GM18907 (cell line): ENCODE data around the gene SAMD8.

Experiments used
- ATAC-seq: cut with Tn5 transposase; IDR thresholded peaks from one replicate; pipeline ENCODE4 v1.9.1; 2021; ENCODE audit warnings: mild to moderate bottlenecking, moderate library complexity; ENCODE audit not compliant: unreplicated experiment

Gene SAMD8

DNA sequence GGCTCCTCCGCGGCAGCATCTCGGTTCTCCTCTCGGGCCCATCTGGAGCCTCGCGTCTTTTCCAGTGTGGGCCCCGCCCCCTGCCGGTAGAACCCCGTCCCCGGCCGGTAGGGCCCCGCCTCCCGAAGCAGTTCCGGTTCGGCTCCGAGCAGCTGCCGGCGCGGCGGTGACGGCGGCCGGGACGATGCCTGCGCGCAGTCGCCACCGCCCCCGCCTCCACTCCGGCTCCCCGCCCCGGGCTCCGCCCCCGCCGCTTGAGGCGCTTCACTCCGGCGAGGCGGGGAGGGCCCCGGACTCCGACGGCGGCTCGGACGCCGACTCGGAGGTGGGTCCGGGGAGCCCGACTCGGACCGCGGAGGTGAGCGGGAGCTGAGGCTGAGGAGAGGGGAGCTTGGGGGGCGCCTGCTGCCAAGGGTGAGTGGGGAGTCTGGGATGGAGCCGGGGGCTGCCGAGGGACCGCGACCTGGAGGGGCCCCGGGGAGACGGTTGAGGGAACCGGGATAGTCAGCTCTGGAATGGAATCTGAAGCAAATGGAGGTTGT is at the start of gene SAMD8:
Gene SAMD8 (plus strand): TSS at position 292 of the 542 bp plus-strand sequence. CDS start 38,873 bp downstream, outside the sequence.
- peak; percentile 82 for ATAC-seq

DNA sequence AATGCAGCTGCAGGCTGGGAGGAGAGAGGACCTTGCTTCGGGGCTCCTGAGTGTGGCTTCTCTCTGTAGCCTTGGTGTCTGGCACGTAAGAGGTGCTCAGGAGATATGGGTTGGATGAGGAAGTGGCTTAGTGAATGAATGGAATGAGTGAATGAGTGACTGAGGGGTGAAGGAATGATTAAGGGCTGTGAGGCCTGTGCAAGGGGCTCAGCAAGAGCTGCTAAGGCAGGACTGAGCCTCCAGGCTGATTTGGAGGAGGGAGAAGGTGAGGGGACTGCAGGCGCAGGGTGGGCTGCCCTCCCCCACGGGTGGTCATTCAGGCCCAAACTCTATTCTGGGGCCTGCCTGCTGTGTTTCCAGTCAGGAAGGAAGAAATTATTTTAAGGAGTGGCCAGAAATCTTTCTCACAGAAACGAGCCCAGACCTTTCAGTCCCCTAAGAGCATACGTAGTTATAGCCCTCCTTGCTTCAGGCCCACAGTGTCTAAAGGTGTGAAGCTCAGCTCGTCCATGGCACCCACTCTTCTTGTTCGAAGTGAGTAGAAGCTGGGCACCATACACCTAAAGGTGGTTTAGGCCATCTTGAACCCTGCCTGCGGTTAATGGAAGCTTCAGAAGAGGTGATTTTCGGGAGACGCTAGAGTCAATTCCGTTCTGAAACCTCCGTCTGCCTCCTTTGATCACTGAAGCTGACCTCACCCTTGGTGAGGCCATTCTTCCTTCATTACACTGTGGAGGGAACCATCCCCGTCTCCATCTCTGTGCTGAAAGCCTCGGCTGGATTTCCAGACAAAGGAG is 49.5 kb upstream of the SAMD8 start:
- no peak for ATAC-seq

DNA sequence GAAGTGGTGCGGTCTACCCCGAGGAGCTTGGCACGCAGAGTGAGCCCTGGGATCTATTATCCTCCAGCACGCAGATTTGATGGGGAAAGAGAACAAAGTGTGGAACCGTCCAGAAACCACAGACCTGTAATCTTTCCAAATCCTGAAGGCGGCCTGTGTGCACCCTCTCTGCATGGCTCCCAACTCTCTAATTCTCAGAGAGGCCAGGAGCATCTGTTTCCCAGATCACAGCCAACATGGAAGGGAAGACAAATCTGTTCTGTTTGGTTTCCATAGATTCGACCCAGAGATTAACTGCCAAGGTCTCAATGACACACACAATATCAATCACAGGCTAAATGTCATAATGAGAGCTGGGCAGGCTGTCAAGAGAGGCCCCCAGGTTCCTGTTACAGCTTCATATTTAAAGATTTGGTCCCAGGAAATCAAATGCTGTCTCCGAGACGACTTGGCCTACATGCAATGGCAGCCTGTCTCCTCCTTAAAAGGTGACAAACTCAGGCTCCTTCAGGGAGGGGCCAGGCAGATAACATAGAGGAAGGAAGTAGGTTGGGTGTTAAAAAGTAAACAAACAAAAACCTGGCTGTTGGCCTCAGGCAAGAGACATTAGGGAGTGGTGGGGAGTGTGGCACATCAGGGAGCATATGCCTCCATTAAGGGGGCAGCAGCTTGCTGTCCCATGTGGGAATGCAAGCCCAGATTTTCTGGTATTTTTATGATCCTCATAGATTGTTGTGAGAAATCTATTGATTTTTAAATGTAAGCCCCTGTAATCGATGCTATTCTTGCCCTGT is 48.8 kb upstream of the SAMD8 start:
- no peak for ATAC-seq

DNA sequence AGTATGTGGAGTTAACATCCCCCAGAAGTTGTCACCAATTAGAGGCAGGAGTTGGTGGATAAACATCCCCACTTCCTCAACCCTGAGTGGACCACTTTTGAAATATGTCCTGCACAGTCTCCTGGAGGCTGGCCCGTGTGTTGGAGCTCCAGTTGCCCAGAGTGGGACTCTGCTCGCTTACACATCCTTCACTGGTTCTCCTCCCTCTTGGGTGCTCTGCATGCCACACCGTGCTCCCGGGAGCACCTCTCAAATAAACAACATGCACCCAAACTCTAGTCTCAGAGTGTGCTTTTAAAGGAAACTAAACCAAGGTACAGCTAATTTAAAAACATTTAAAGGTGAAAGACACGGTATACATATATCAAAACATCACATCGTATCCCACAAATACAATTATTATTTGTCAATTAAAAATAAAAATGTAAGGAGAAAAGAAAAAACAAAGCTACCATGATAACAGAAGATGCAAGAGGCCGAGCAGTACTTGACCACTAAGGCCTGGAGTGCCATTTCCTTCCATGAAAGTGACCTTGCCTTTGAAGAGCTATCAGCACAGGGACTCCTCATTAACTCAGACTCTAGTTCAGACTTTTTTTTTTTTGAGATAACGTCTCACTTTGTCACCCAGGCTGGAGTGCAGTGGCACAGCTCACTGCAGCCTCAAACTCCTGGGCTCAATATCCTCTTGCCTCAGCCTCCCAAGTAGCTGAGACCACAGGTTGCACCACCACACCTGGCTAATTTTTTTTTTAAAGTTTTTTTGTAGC is 47.8 kb upstream of the SAMD8 start:
- ATAC-seq, result no peak

DNA sequence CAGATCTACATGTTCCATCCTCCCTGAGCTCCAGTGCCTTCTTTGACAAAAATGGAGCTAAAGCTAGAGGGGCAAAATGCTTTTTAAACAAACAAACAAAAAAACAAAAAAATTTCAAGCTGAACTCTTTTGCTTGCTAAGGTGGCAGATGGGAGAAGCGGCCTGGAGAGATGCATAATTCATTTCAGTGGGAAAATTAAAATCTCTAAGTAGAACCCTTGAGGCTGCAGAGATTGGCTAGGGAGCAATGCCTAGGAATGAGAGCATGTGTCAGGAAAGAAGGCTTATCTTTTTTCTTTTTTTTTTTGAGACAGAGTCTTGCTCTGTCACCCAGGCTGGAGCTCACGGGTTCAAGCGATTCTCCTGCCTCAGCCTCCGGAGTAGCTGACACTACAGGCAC is 46.4 kb upstream of the SAMD8 start:
- ATAC-seq, result no peak

DNA sequence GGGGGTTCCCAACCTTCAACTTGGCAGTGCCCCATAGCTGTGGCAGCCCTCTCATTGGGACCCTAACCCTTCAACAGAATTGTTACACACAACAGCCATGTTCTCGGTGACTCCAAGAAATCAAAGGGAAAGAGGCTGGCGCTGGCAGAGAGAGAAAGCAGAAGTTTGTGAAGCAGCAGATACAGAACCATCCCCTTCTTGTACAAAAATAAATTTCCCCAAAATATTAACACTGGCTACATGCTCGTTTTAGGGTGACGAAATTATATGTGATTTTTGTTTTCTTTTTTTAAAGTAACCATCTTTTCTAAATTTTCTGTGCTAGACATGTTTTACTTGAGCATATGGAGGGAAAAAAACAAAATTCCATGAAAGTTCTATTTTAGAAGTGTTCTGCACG is 45.2 kb upstream of the SAMD8 start:
- no peak for ATAC-seq

DNA sequence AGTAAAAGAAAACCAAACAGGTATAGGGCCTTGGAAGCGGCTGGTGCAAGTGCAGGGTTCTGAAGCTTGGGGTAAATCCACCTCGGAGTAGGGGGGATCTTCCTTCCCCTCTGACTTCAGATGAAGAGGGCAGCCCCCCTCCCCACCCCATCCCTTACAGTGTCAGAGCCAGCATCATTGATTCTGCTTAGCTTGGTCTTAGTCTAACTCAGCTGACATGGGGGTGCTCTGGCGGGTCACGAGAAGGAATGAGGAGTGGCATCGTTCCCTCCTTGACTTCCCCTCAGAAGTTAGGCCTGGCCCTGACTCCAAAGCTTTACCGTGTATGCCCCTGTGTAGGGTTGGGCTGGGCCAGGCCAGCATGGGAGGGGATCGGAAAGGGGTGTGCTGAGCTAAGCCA is 44.2 kb upstream of the SAMD8 start:
- no peak for ATAC-seq

DNA sequence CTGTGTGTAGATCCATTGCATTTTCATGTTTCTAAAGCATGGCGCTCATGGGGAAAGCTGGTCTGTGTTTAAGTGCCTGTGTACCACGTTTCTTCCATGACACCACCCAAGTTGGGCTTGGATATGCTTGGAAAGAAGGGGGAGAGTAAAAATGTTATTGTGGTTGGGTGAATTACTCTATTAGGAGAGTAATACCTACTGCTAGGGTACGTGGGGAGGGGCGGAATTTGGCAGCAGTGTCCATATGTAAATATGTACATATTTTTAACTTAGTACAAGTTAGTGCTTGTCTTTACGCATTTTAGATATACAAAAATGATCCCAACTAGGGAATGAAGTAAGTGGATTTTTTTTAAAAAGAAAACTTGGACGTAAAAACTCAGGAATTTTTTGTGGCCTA is 42.9 kb upstream of the SAMD8 start:
- ATAC-seq, result no peak

DNA sequence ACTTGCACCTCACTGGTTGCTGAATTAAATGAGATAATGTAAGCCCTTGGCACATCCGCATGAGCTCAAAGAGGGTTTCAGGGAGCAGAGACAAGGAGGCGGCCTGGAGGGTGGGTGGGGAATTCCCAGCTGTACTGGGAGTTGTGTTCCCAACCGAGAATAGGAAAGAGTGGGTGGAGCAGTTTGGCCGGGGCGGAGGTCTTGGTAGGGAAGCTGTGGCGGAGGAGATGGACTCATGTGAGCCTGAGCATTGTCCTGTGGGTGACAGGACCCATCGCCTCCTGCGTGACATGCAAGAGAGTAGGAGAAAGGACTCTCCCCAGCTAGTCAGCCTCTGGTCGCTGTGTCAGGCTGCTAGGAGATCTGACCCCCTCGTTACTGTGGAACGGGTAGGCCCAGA is 41.0 kb upstream of the SAMD8 start:
- no peak for ATAC-seq

DNA sequence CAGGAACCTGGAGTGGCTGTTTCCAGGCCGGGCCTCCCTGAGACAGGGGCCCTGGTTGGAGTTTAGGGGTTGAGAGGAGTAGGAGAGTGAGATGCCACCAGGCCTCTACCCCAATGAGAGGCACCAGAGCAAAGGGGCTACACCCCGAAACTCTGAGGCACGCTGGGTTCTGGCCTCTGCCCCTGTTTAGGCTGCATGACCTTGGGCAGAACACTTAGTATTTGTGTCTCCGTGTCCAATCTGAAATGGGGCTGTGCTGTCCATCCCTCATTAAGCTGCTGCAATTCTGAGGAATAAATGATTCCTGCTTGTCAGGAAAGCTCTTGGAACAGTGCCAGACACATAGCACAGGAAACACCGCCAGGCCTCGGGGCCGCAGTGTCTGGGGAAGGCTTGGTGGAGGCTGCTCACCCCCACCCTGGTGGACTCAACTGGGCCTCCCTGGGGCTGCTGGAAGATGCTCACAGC is 40.5 kb upstream of the SAMD8 start:
- no peak for ATAC-seq

DNA sequence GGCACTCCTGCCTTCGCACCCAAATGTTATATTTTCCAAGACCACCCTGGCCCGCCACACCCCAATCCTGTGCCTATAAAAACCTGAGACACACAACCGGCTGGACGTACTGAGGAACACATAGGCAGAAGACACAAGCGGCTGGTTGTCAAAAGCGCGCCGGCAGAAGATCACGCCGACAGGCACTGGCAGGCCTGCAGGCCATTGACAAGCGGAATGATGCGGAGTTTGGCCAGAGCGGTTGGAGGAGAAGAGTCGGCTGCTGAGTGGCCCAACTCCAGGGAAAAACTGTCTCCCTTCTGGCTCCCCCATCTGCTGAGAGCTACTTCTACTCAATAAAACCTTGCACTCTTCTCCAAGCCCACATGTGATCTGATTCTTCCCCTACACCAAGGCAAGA is 39.7 kb upstream of the SAMD8 start:
- no peak for ATAC-seq

DNA sequence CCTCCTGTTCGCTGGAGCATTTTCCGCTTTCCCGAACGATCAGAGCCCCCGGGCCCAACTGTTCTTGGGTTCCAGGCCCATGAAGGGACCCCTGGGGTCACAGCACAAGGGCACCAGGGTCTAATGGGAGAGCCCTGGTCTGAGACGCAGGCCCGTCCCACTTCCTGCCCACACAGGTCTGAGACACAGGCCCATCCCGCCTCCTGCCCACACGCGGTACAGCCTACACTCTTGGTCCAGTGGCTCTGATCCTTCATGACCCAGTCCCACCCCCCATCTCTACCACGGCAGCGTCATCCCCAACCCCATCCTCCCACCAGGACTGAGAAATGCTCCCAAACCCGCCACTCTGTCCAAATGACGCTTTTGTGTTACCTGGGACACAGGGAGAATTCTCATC is 38.7 kb upstream of the SAMD8 start:
- no peak for ATAC-seq

DNA sequence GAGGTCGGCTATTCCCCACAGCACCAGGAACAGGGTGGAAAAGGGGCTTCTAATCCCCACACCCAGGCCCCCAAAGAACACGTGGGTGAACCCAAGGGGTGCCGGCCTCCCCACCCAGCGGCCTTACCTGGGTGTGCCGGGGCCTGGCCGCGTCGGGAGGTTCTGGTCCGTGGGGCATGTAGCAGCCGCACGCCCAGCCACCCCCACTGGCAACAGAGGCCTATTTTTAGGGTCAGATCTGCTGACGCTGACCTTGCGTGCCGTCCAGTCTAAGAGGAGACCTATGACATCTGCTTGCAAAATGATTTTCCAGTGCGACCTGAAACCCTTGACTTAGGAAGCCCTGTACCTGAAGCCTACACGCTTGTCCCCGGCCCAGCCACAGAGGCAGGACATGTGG is 38.0 kb upstream of the SAMD8 start:
- no peak for ATAC-seq

DNA sequence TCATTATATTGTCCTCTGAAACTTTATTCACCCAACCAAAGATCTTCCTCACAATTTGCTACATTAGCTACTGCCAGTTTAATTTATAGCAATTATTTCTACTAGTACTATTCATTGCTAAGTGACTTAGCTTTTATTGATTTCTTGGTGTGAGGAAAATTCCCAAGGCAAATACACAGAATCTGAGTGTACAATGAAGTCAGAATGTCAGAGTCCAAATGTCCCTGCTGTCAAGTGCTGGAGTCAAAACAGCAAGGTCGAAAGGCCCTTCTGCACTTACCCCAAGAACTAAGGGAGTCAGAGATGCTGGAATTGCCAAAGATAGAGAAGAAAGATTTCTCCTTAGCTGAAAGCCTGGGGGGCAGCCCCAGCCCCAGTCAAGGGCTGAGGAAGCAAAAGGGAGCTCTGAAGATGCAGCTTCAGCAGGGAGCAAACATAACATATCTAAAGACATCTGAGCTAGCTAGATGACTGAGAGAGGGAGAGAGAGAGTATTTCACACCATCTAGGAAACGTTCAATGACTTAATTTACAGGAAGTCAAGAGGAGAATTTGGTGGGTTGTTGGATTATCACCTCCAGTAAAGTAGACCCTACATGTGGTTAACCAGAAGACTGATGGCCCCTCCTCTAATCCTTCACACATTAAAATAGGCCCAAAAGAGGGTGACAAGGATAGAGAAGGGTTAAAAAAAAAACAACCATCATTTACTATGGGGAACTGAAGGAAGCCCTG is 36.6 kb upstream of the SAMD8 start:
- ATAC-seq, result no peak

DNA sequence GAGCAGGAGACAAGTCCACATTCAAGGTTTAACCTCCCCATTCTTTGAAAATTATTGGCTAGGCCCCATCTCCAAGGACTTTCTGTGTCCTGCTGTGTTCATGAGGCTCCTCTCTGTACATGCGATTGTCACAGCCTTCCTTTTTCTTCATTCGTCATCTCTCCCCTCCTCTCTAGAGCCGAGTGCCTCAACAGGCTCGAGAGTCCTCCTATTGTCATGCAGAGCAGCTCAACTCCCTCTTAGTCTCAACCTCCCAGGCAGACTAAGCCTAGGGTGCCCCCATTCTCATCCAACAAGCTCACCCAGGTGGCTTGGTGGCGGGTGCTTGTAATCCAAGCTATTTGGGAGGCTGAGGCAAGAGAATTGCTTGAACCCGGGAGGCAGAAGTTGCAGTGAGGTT is 35.1 kb upstream of the SAMD8 start:
- ATAC-seq, result no peak

DNA sequence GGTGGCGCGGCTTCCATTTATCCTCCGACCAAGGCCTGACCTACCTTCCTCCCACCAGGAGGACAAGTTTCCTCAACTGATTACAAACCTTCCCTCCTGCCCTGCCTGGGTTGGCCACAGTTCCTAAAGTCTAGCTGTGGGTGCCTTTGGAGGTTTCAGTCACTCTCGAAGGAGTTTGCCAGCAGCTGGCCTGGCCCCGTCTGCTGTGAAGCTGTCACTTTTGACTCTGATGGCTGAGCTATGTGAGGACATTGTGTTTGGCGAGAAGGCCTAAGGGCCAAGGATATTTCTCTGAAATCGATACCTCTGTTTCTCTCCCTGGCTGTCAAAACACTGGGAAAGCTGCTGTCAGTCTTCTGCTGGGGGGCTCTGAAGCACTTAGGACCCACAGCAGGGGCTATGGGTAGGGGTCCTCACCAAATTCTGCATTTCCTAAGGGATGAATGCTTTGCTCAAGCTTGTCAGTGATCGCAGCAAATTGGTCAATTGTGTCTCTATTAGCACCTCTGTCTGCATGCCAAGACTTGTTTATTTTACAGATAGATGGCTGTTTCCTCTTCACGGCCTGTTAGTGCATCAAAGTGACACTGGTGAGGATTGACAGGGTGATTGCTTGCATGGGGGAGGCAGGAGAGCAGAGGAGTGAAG is 31.9 kb upstream of the SAMD8 start:
- no peak for ATAC-seq

DNA sequence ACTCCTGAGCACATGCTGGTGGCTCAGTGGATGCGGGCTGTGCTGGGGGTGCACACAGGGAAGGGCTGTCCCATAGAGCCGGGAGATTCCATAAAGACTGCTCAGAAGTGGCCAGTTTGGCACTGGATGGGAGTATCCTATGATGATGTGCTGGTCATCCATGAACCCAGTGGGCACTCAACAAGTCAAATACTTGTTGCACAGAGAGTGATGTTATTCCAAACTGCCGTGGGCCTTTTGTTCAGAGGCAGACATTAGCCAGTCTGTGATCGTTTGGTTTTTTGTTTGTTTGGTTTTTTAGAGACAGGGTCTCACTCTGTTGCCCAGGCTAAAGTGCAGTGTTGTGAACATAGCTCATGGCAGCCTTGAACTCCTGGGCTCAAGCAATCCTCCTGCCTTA is 30.9 kb upstream of the SAMD8 start:
- ATAC-seq, result no peak

DNA sequence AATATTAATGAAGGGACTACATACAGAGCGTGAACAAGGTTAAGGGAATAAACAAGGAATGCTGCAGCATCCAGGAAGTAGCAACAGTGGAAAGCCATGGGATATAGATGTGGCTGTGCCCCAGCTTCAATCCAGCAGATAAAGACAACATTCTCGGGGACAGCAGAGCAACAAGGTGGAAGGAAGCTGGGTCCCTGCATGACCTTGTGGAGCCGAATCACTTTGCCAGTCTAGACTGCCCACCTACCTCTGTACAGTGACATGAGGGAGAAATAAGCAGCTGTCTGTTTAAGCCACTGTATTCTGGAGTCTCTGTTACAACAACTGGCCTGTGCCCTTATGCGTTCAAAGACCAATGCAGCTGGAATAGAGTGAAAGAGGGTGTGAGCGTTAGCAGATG is 30.1 kb upstream of the SAMD8 start:
- ATAC-seq, result no peak

DNA sequence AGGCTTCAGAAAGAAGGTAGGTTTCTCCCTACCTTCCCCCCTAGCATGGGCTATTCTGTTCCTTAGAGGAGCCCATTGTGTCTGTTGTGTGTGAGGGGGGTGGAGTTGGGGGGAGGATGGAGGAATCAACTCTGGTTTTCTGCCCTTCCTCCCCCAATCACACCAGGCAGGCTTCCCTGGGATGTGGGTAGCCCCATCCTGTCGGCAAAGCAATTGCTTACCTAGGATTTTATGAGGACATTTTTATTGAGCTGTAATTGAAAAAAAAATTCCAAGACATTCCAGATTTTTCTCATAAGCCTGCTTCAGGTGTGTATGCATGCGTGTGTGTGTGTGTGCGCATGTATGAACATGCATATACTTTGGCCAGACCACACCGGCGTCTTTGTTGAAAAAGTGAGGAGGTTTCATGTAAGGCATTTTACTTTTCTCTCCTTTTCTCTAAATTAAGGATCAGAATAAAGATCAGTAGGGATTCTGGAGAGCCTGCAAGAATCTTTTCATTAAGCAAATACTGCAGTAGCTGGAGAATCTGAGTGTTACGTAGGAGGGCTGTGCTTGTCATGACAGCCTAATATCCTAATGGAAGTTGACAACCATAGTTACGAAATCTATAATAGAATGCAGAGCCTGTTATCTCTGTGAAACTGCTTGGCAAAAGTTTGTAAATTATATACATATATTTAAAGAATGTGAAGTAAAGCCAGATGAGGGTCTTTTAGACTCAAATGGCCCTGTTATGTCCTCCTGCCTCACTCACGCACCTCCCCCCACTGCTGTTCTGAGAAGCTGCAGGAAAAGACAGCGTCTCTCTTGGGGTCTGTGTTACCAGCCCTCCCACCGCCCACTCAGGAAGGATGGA is 27.3 kb upstream of the SAMD8 start:
- ATAC-seq, result no peak
